Mammary epithelial cell (primary cell): ENCODE results near the gene KCNMB1.

Source experiments
- EZH2 ChIP-seq: IDR thresholded peaks from 2 replicates; pipeline ENCODE4 v1.6.1; 2012; ENCODE audit warnings: low read length, inconsistent platforms, borderline replicate concordance
- TF ChIP-seq, protein P1 (sequence below), 2 donors: IDR thresholded peaks in 1 of 2; conservative IDR thresholded peaks in 1 of 2; 2 replicates each; pipeline ENCODE4 v1.5.1; 2011 to 2012; ENCODE audit warnings: inconsistent platforms in 2 of 2, low read length in 2 of 2, mild to moderate bottlenecking in 2 of 2, control low read depth in 1 of 2, low read depth in 1 of 2; ENCODE audit not compliant: insufficient read depth in 1 of 2; ENCODE audit errors: extremely low read depth in 1 of 2

DNA sequence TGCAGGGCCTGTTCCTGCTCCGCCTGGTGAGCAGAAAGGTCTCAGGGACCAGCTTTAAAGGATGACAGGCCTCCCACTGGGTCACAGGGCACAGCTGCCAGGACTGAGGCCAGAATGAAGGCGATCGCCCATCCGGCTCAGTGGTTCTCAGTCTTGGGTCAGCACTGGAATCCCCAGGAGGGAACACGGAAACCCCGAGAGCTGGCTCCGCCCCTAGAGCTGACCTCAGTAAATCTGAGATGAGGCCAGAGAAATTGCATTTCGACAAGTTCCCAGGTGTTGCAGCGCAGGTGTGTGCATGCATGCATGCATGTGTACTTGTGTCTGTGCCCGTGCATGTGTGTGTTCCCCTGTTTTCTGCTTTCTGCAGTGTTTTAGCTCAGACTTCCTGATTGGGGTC lies 47.2 kb upstream of the KCNMB1 start:
- TF ChIP-seq, protein P1, sequence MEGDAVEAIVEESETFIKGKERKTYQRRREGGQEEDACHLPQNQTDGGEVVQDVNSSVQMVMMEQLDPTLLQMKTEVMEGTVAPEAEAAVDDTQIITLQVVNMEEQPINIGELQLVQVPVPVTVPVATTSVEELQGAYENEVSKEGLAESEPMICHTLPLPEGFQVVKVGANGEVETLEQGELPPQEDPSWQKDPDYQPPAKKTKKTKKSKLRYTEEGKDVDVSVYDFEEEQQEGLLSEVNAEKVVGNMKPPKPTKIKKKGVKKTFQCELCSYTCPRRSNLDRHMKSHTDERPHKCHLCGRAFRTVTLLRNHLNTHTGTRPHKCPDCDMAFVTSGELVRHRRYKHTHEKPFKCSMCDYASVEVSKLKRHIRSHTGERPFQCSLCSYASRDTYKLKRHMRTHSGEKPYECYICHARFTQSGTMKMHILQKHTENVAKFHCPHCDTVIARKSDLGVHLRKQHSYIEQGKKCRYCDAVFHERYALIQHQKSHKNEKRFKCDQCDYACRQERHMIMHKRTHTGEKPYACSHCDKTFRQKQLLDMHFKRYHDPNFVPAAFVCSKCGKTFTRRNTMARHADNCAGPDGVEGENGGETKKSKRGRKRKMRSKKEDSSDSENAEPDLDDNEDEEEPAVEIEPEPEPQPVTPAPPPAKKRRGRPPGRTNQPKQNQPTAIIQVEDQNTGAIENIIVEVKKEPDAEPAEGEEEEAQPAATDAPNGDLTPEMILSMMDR (conservative IDR thresholded peaks at IDR 0.05 in 1 of 2, IDR thresholded peaks at IDR 0.05 in 1 of 2; ENCODE audit: extremely low read depth in 1 of 2, insufficient read depth in 1 of 2, low read depth in 1 of 2, low read length in 2 of 2) = no peak
- no peak for TF ChIP-seq EZH2
